Glomerular visceral epithelial cell (primary cell): ENCODE measurements around the gene MED27.
"Not testable (repeated sequence)": the region's sequence is repeated elsewhere in the genome, so short reads cannot be mapped to it uniquely, and the experiment has no call there.

Source experiments
- DNase-seq: peaks from one replicate; pipeline ENCODE4 v3.0.0-alpha.2; 2016; ENCODE audit errors: extremely low spot score

MED27 gene

DNA sequence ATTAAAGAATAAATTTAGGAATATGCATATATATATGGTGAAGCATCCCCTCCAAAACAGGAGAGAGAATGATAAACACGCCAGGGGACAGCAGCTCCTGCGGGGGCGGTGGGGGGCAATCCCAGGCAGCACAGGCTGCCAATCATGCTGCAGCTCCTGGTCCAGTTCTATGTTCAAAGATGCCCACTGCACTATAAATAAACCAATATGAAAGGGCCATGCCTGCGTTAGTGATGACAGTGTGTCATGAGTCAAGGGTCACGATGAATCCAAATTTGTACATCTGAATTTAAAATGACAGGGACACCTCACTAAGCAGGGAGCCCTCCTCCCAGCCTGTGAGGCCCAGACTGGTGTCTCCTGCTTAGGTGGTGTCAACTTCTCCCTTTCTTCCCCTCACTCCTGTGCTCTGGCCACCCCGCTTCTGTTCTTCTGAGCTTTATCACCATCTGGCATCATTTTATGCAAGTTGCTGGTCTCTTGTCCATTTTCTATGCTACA, 153.9 kb downstream of the MED27 start:
- DNase-seq, result no peak

DNA sequence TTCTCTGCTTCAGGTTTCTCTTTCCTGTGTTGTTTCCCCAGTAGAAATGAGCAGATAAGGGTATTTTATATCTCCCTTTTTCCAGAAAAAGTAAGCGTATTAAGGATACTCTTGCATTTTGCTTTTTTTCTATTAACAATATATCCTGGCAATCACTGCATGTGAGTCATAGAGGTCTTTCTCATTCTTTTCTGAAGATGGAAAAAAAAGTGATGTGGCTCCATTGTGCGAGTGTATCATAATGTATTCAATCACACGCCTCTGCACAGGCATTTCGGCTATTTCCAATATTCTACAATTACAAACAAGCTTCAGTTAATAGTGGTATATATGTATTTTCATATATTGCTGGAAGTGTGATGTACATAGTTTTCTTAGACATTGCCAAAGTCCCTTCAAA, 155.9 kb downstream of the MED27 start:
- no peak for DNase-seq

DNA sequence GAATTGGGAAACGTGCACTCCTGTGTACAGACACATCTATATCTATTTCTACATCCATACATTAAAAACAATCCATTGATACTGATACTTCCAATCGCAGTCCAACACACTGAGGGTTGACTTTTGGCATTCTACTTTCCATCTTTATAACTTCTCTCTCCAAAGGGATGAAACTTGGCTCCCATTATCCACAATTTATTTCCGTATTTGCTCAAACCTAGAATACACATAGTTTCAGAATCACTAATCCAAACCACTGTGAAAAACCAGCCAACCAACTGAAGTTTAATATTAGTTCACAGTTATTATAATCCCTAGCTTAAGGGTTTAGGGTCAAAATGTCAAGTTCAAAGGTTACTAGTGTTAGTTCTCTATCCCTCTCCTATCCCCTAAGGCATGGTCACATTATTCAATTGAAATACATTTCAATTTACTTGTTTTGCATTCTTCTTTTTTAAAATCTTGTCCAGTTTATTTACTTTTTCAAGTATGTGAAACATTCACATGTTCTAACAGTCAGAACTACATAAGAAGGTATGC, 156.5 kb downstream of the MED27 start:
- DNase-seq, result no peak

GRCh38 chr9:131921635-131922034, 158.0 kb downstream of the MED27 start:
- DNase-seq, result not testable (repeated sequence)

- no peak for DNase-seq
Observed at GRCh38 chr9:131919216-131919615, 160.5 kb downstream of the MED27 start.

DNA sequence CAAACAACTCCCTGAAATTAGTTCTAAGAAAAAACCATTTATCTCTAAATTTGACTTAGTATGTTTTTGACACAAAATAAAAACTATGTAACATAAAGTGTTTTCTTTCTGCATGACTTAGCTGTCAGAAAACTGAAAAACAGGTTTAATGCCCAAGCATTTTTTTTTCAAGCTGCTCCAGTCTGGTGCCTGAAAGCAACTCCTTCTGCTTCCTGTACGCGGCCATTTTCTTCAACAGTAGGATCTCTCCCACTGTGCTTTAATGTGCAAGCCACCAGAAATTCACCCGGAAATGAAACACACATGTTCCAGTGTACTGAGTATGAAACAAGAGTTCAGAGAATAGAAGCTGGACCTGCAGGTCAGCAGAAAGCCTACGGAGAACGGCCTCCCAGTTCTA, 161.2 kb downstream of the MED27 start:
- DNase-seq, result no peak

GRCh38 chr9:131917009-131917408, 162.7 kb downstream of the MED27 start:
- no peak for DNase-seq

GRCh38 chr9:131915181-131915580, 164.5 kb downstream of the MED27 start:
- DNase-seq, result no peak

- no peak for DNase-seq
Observed at GRCh38 chr9:131912671-131913070, 167.0 kb downstream of the MED27 start.

DNA sequence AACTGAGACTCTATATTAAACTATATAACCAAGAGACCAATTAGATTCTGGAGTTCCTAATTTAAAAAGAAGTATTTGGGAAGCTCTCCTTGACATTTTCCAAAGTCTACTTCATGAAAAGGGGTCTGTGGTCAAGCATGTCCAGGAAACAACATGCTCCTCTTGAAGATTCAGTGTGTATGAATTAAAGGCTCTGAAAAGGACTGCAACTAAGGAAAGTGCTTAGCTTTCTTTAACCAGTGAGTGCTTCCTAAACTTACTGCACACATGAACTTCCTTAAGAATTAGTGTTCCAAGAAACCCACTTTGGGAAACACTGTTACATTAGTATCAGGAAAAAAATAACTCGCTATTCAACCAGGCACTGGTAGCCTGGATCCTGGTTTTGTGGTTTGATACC, 167.6 kb downstream of the MED27 start:
- no peak for DNase-seq

DNA sequence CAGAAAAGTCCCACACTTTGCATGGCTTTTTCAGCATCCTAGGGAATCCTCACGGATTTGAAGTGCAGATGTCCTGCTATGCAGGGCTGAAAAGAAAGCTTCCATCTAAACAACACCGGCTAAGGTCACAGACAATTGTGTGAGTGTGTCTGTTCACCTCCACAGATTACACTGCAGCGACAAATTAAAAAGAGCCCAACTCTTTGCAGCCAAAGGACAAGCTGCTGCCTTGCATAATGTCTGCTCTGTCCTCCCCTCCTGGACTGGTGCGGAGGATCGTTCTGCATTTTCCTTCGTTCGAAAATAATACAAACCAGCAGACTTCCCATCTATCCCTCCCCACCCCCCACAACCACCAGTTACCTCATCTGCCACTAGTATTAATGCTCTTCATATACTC, 169.1 kb downstream of the MED27 start:
- no peak for DNase-seq

DNA sequence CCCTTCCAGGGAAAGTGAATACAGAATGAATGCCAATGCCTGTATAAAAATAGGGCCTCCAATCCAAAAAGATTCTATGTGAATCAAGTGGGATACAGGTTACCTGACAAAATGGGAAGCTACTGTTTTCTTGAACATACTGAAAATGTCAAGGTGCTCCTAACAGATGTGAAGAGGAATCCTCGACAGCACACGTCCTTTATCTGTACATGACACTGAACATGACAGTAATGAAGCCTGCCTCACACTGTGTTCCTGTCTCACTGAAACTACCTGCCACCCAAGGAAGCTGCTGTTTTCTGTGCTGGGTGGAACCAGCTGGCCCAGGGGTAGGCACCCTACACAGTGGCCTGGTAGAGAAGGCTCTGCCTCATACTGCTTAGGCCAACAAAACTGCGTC, 174.5 kb downstream of the MED27 start:
- no peak for DNase-seq

DNA sequence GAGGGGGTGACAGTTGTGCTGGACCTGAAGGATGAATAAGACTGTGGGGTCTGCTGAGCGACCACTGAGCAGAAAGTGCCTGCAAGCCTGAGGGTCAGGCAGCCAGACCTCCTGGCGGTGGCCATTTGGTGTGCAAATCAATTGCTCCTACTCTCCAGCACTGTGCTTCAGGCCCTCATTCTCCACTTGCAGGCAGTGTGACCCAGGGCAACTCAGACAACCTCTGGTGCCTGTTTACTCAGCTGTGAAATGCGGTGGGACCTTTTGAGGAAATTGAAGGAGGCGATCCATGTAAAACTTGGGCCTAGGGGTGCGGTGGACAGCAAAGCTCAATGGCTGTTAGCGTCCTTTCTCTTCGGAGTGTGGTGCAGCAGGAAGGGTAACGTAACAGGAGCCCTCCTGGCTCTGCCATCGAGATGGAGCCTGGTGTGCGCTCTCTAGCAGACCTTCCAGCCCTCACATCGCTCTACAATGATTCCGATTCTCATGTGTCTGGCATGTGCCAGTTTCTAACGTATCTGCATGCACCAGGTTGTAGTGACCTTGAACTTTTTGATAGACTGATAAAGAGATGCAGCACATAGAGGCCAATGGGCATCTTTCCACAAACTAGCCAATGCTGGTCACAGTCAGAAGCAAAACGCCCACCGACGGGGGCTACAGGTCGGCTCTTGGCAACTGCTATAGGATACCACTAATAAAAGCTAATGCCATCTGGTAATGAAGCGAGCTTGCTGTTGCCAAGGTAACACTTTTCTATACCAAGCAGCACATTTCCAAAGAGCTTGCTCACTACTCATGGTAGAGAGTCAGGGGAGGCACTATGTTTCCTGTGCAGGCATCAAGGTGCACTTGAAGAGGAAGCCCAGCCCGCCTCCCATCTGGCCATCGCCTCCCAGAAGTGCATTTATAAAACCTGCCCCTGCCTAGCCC, 180.1 kb downstream of the MED27 start:
- DNase-seq, result no peak

DNA sequence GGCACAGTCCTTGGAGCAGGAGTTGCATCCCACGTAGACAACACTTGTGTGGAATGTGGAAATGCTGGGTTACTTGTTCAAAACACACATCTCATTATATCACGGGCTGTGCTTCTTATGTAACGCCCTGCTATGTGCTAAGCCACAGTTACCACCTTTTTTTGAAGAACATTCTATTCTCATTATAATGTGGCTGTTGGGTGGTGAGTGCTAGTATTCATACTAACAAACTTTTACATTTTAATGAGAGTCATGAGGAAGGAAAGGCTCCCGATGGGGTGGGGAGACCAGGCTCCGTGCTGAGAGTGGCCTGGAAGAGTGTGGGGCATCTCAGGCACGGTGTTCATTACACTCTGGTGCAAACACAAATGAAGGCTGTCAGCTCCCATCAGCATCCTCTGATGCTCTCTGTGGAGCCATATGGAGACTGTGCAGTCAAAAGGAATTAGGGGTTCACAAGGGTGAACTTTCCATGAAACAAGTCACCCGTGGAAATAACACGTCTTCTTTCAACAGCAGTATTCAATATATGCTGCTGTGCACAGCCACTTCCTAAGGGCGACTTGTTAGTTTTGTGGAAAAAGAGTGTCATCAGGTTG, 186.7 kb downstream of the MED27 start:
- no peak for DNase-seq

DNA sequence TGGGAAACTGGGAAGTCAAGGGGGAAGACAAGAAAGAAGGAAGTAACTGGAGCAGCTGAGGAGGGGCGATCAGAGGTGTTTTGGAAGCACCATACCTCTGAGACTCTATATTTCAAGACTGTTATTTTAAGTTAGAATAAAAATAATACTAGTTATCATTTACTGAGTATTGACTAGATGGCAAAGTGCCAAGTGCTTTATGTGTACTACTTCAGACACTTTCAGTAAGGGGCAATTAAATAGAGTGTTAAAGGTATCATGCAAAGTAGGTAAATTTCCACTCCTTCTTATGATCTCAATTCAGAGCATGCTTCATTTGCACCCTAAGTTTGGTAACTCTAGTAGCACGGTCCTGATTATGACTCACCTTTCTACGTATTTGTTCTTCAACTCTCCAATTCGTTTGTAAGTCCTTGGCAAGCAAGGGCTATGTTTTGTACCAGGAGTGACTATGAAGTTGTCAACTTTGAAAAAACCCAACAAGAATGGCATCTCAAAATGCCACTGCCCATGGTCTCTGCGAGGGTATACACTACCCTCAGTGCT, 187.4 kb downstream of the MED27 start:
- no peak for DNase-seq

DNA sequence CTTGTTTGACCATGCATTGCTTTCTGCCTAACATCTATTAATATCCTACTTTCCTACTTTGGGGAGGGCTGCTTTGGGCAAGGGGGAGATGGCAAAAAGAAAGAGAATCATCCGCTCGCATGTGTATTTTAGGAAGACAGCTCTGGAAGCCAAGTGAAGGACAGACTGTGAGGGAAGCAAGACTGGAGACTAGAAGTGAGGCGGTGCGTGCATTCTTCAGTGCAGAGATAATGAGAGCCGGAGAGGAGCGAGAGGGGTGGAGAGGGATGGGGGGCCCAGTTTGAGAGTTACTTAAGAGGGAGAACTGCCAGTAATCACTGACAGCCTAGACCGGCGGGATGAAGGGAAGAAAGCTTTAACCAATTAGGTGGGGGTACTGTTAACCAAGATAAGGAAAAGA, 188.1 kb downstream of the MED27 start:
- DNase-seq, result no peak

DNA sequence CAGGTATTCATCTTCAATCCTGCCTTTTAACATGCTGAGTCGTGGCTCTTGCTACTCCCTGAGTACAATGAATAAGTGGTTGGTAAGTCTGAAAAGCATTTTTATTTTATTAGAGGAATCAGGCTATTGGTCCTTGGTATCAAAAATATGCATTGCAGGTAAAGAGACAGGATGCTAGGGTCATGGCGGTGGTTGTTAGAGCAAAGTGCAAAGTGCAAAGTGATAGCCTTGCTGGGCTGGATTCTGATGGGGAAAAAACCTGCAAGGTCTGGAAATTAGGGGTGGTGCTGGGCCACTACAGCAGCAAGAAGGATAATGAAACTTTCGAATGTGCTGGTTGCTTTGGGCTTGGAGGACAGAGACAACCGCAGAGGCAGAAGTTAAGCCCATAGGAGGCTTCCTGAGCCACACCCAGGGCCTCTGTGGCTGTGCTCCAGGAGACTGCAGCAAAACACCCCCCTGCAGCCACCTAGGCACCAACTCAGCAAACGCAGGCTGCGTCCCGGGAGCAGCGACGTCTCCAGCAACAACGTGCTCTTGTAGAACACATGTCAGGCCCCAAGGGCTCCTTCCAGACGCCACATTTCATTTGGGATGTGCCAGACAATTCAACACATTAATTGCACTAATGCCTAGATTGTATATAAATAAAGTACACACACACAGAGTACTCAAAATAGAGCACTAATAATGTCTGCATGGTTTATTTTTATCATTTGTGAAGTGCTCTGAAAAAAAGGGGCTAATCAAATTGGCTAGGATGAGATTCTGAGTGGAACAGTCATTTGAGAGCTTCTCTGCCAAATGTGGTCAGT, 190.0 kb downstream of the MED27 start:
- no peak for DNase-seq

DNA sequence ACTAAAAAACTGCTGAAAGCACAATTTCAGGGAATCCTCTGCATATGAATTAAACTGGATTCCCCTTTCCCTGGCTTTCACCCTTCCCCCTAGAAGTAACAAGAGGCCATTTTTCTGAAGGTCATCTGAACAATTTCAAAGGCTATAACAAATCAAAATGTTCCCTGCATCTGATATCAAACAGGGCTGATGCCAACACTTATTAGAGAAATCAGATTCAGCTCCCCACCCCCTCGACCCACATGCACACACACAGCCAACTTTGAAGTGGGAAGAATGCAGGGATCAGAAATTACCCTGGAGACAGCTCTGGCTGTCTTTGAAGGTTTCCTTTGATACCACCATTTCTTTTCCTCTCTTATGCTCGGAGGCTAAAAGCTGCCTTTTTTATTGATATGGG, 190.7 kb downstream of the MED27 start:
- no peak for DNase-seq

GRCh38 chr9:131887680-131888079, 192.0 kb downstream of the MED27 start:
- DNase-seq, result no peak

DNA sequence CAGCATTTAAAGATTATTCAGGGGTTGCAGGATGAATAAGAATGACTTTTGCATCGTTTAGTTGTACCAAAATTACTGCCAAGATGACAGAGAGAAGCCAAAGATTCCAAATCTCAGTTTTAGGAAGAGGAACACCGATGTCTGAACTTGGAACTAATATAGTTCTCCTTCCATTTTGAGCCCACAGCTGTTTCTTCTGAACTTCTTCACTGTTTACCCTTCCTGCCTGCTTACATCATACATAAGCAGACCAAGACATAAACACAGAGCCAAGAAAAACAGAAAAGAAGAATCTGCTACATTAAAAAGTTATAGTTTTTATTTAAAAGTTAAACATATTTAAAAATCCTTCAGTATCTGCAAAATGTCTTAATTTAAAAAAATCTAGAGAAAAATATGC, 192.8 kb downstream of the MED27 start:
- no peak for DNase-seq

DNA sequence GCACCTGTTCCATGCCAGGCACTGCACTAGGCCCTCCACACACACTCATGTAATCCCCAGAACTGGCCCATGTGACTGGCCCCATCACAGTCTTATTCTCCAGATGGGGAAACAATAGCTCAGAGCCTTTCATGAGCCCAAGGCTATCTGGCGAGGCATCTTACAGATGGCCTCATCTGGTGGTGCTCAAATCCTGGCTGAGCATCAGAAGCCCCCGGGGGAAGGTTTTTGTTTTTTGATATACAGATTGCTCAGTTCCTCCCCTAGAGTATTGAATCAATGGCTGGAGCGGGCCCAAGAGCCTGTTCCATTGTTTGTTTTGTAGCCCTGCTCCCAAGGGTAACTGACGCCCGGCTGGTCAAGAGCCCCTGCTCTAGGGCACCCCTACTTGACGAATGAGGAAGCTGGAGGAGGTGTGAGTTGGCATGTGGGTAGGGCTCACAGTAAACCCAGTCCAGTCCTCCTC, 194.5 kb downstream of the MED27 start:
- no peak for DNase-seq

DNA sequence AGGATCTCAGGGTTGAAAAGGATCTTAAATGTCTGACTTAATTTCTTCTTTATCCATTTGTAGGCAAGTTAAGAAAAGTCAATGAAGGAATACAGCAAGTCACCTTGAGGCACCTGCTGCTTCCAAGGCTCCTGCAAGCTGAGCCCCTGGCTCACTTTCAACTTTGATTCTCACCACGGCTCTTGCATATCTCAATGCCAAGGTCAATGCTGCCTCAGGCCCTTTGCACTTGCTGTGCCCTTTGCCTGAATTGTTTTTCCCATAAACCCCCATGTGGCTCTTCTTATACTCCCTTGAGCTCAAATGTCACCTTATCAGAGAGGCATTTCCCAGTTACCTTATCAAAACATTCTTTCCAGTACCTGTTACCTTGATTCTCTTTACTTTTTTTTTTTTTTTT, 195.4 kb downstream of the MED27 start:
- no peak for DNase-seq
